Measurements from ENCODE around the gene SETBP1. TPM values are rescaled to one million over a fixed set of nuclear protein-coding genes. Genes with fewer than 3 reads are reported as not detected.

SETBP1 gene
- total and polyA plus RNA-seq, 4 donors, result 23.1 to 39.8 (median 27.8) TPM

GRCh38 chr18:44876755-44877154 lies 196.1 kb downstream of the SETBP1 start:
- Histone ChIP-seq H3K27ac (ENCODE audit: low read depth, low read length) (no peak overlapping the region), H3K9me3 (ENCODE audit: control insufficient read depth, insufficient read depth, low read length) (no peaks in the 10 kb centered on the region), H3K4me3 (ENCODE audit: low read depth, low read length) (no peak overlapping the region), H3K27me3 (ENCODE audit: control insufficient read depth, insufficient read depth, low read length) (no peaks in the 10 kb centered on the region), H3K36me3 (ENCODE audit: control insufficient read depth, insufficient read depth, low read length) (no peaks in the 10 kb centered on the region), H3K4me1 (ENCODE audit: control insufficient read depth, insufficient read depth, low read length) (no peaks in the 10 kb centered on the region)
- WGBS (ENCODE audit: insufficient coverage), result 100% methylated on average over 3 of the region's 3 CpGs
- no peak for DNase-seq (ENCODE audit: low read depth in 4 of 6, low spot score in 6 of 6)

- H3K4me1 ChIP-seq (ENCODE audit: control insufficient read depth, insufficient read depth, low read length), result no peaks in the 10 kb centered on the region
Observed at GRCh38 chr18:44878335-44878734, 197.6 kb downstream of the SETBP1 start.

GRCh38 chr18:44880170-44880569 lies 199.5 kb downstream of the SETBP1 start:
- H3K27me3 ChIP-seq (ENCODE audit: control insufficient read depth, insufficient read depth, low read length), result no peaks in the 10 kb centered on the region
- whole genome bisulfite sequencing (ENCODE audit: insufficient coverage), result 76% methylated on average over 5 of the region's 5 CpGs
- H3K4me1 ChIP-seq (ENCODE audit: control insufficient read depth, insufficient read depth, low read length), result no peaks in the 10 kb centered on the region
- no peak overlapping the region for H3K27ac ChIP-seq (ENCODE audit: low read depth, low read length)
- DNase-seq (ENCODE audit: low read depth in 4 of 6, low spot score in 6 of 6), result no peak
- no peak overlapping the region for H3K4me3 ChIP-seq (ENCODE audit: low read depth, low read length)
- H3K36me3 ChIP-seq (ENCODE audit: control insufficient read depth, insufficient read depth, low read length), result no peaks in the 10 kb centered on the region
- no peaks in the 10 kb centered on the region for H3K9me3 ChIP-seq (ENCODE audit: control insufficient read depth, insufficient read depth, low read length)

More at GRCh38 chr18:44878335-44878734, 197.6 kb downstream of the SETBP1 start:
- Histone ChIP-seq H3K36me3 (ENCODE audit: control insufficient read depth, insufficient read depth, low read length) (no peaks in the 10 kb centered on the region), H3K4me3 (ENCODE audit: low read depth, low read length) (no peak overlapping the region), H3K27ac (ENCODE audit: low read depth, low read length) (no peak overlapping the region), H3K27me3 (ENCODE audit: control insufficient read depth, insufficient read depth, low read length) (no peaks in the 10 kb centered on the region), H3K9me3 (ENCODE audit: control insufficient read depth, insufficient read depth, low read length) (no peaks in the 10 kb centered on the region)
- no peak for DNase-seq (ENCODE audit: low read depth in 4 of 6, low spot score in 6 of 6)

- Histone ChIP-seq H3K9me3 (ENCODE audit: control insufficient read depth, insufficient read depth, low read length) (no peaks in the 10 kb centered on the region), H3K4me1 (ENCODE audit: control insufficient read depth, insufficient read depth, low read length) (no peaks in the 10 kb centered on the region), H3K27me3 (ENCODE audit: control insufficient read depth, insufficient read depth, low read length) (no peaks in the 10 kb centered on the region), H3K27ac (ENCODE audit: low read depth, low read length) (no peak overlapping the region), H3K36me3 (ENCODE audit: control insufficient read depth, insufficient read depth, low read length) (no peaks in the 10 kb centered on the region), H3K4me3 (ENCODE audit: low read depth, low read length) (no peak overlapping the region)
- 42% methylated on average over 4 of the region's 9 CpGs for WGBS (ENCODE audit: insufficient coverage)
- peak in 1 of 6 donors; percentile 76 for DNase-seq (ENCODE audit: low read depth in 4 of 6, low spot score in 6 of 6)
Observed at GRCh38 chr18:44881461-44882162, 200.9 kb downstream of the SETBP1 start.

GRCh38 chr18:44882163-44882868 lies 201.6 kb downstream of the SETBP1 start:
- no peaks in the 10 kb centered on the region for H3K9me3 ChIP-seq (ENCODE audit: control insufficient read depth, insufficient read depth, low read length)
- WGBS (ENCODE audit: insufficient coverage), result 87% methylated on average over 5 of the region's 6 CpGs
- no peaks in the 10 kb centered on the region for H3K4me1 ChIP-seq (ENCODE audit: control insufficient read depth, insufficient read depth, low read length)
- H3K27me3 ChIP-seq (ENCODE audit: control insufficient read depth, insufficient read depth, low read length), result no peaks in the 10 kb centered on the region
- H3K4me3 ChIP-seq (ENCODE audit: low read depth, low read length), result no peak overlapping the region
- H3K27ac ChIP-seq (ENCODE audit: low read depth, low read length), result no peak overlapping the region
- no peaks in the 10 kb centered on the region for H3K36me3 ChIP-seq (ENCODE audit: control insufficient read depth, insufficient read depth, low read length)
- DNase-seq (ENCODE audit: low read depth in 4 of 6, low spot score in 6 of 6), result peak in 1 of 6 donors; percentile 42

GRCh38 chr18:44883671-44884070 lies 203.0 kb downstream of the SETBP1 start:
- DNase-seq (ENCODE audit: low read depth in 4 of 6, low spot score in 6 of 6), result peak in 1 of 6 donors; percentile 75
- no peak overlapping the region for H3K27ac ChIP-seq (ENCODE audit: low read depth, low read length)
- H3K4me3 ChIP-seq (ENCODE audit: low read depth, low read length), result no peak overlapping the region
- no peaks in the 10 kb centered on the region for H3K36me3 ChIP-seq (ENCODE audit: control insufficient read depth, insufficient read depth, low read length)
- H3K9me3 ChIP-seq (ENCODE audit: control insufficient read depth, insufficient read depth, low read length), result no peaks in the 10 kb centered on the region
- H3K27me3 ChIP-seq (ENCODE audit: control insufficient read depth, insufficient read depth, low read length), result no peaks in the 10 kb centered on the region
- H3K4me1 ChIP-seq (ENCODE audit: control insufficient read depth, insufficient read depth, low read length), result no peaks in the 10 kb centered on the region
- 80% methylated on average over 1 of the region's 4 CpGs for WGBS (ENCODE audit: insufficient coverage)

GRCh38 chr18:44884431-44884830 lies 203.7 kb downstream of the SETBP1 start:
- Histone ChIP-seq H3K27ac (ENCODE audit: low read depth, low read length) (no peak overlapping the region), H3K4me1 (ENCODE audit: control insufficient read depth, insufficient read depth, low read length) (no peaks in the 10 kb centered on the region), H3K36me3 (ENCODE audit: control insufficient read depth, insufficient read depth, low read length) (no peaks in the 10 kb centered on the region), H3K27me3 (ENCODE audit: control insufficient read depth, insufficient read depth, low read length) (no peaks in the 10 kb centered on the region), H3K4me3 (ENCODE audit: low read depth, low read length) (no peak overlapping the region), H3K9me3 (ENCODE audit: control insufficient read depth, insufficient read depth, low read length) (no peaks in the 10 kb centered on the region)
- DNase-seq (ENCODE audit: low read depth in 4 of 6, low spot score in 6 of 6), result no peak

- Histone ChIP-seq H3K9me3 (ENCODE audit: control insufficient read depth, insufficient read depth, low read length) (no peaks in the 10 kb centered on the region), H3K4me1 (ENCODE audit: control insufficient read depth, insufficient read depth, low read length) (no peaks in the 10 kb centered on the region), H3K27me3 (ENCODE audit: control insufficient read depth, insufficient read depth, low read length) (no peaks in the 10 kb centered on the region), H3K4me3 (ENCODE audit: low read depth, low read length) (no peak overlapping the region), H3K27ac (ENCODE audit: low read depth, low read length) (no peak overlapping the region), H3K36me3 (ENCODE audit: control insufficient read depth, insufficient read depth, low read length) (no peaks in the 10 kb centered on the region)
- WGBS (ENCODE audit: insufficient coverage), result 86% methylated on average over 2 of the region's 4 CpGs
- DNase-seq (ENCODE audit: low read depth in 4 of 6, low spot score in 6 of 6), result no peak
Observed at GRCh38 chr18:44885507-44885906, 204.8 kb downstream of the SETBP1 start.

- Histone ChIP-seq H3K36me3 (ENCODE audit: control insufficient read depth, insufficient read depth, low read length) (no peaks in the 10 kb centered on the region), H3K4me1 (ENCODE audit: control insufficient read depth, insufficient read depth, low read length) (no peaks in the 10 kb centered on the region), H3K27me3 (ENCODE audit: control insufficient read depth, insufficient read depth, low read length) (no peaks in the 10 kb centered on the region), H3K9me3 (ENCODE audit: control insufficient read depth, insufficient read depth, low read length) (peaks cover 2% of the 10 kb centered on the region), H3K27ac (ENCODE audit: low read depth, low read length) (no peak overlapping the region), H3K4me3 (ENCODE audit: low read depth, low read length) (no peak overlapping the region)
- no peak for DNase-seq (ENCODE audit: low read depth in 4 of 6, low spot score in 6 of 6)
Observed at GRCh38 chr18:44887227-44887631, 206.5 kb downstream of the SETBP1 start.

GRCh38 chr18:44889111-44889510 lies 208.4 kb downstream of the SETBP1 start:
- H3K9me3 ChIP-seq (ENCODE audit: control insufficient read depth, insufficient read depth, low read length), result peaks cover 2% of the 10 kb centered on the region
- no peak overlapping the region for H3K27ac ChIP-seq (ENCODE audit: low read depth, low read length)
- no peak for DNase-seq (ENCODE audit: low read depth in 4 of 6, low spot score in 6 of 6)
- H3K36me3 ChIP-seq (ENCODE audit: control insufficient read depth, insufficient read depth, low read length), result no peaks in the 10 kb centered on the region
- no CpG with 5 or more reads among the region's 1 CpG for WGBS (ENCODE audit: insufficient coverage)
- H3K27me3 ChIP-seq (ENCODE audit: control insufficient read depth, insufficient read depth, low read length), result no peaks in the 10 kb centered on the region
- H3K4me1 ChIP-seq (ENCODE audit: control insufficient read depth, insufficient read depth, low read length), result no peaks in the 10 kb centered on the region
- H3K4me3 ChIP-seq (ENCODE audit: low read depth, low read length), result no peak overlapping the region

Measured in spinal cord (tissue), 10 donors.